GM19467 (cell line): Measurements from ENCODE around the gene DBI.
"Not testable (repeated sequence)": the region's sequence is repeated elsewhere in the genome, so short reads cannot be mapped to it uniquely, and the experiment has no call there.

Experiments
- ATAC-seq: cut with Tn5 transposase; IDR thresholded peaks from one replicate; pipeline ENCODE4 v1.9.1; 2021; ENCODE audit warnings: mild to moderate bottlenecking, moderate library complexity; ENCODE audit not compliant: unreplicated experiment

DBI gene

GRCh38 chr2:119364798-119365197 lies 2.0 kb upstream of the DBI start:
- no peak for ATAC-seq

GRCh38 chr2:119365436-119365835 lies 1.3 kb upstream of the DBI start:
- ATAC-seq: no peak

GRCh38 chr2:119366161-119366648 lies 572 bp upstream of the DBI start:
- ATAC-seq: peak; percentile 3

- peak; percentile 34 for ATAC-seq
Measured at GRCh38 chr2:119367472-119368099, 809 bp downstream of the DBI start.

GRCh38 chr2:119369845-119370244 lies 3.1 kb downstream of the DBI start:
- ATAC-seq: no peak

- no peak for ATAC-seq
Measured at GRCh38 chr2:119371111-119371510, 4.3 kb downstream of the DBI start.

- ATAC-seq: no peak
Measured at GRCh38 chr2:119372778-119373568, 6.2 kb downstream of the DBI start.

GRCh38 chr2:119373907-119374745 lies 7.3 kb downstream of the DBI start:
- ATAC-seq: not testable (repeated sequence)

- ATAC-seq: not testable (repeated sequence)
Measured at GRCh38 chr2:119376406-119376805, 9.6 kb downstream of the DBI start.

GRCh38 chr2:119376810-119377209 lies 10.0 kb downstream of the DBI start:
- ATAC-seq: no peak

GRCh38 chr2:119377294-119377992 lies 10.7 kb downstream of the DBI start:
- no peak for ATAC-seq

- ATAC-seq: no peak
Measured at GRCh38 chr2:119377993-119378345, 11.2 kb downstream of the DBI start.

GRCh38 chr2:119378566-119378965 lies 11.8 kb downstream of the DBI start:
- no peak for ATAC-seq

- no peak for ATAC-seq
Measured at GRCh38 chr2:119383410-119384140, 16.8 kb downstream of the DBI start.

- no peak for ATAC-seq
Measured at GRCh38 chr2:119384971-119385370, 18.2 kb downstream of the DBI start.

- no peak for ATAC-seq
Measured at GRCh38 chr2:119385466-119385865, 18.7 kb downstream of the DBI start.

GRCh38 chr2:119387381-119388129 lies 20.8 kb downstream of the DBI start:
- ATAC-seq: peak; percentile 70

GRCh38 chr2:119389615-119390306 lies 23.0 kb downstream of the DBI start:
- no peak for ATAC-seq
